Liver (tissue), 9 donors: ENCODE measurements around the gene ZNF334. TPM values are rescaled to one million over a fixed set of nuclear protein-coding genes. Genes with fewer than 3 reads are reported as not detected.
A peak's percentile ranks its signal among the peaks of the same experiment; 100 is the strongest.

Experiments
- DNase-seq: peaks from one replicate; pipeline ENCODE4 v3.0.0-alpha.2; 2017; ENCODE audit warnings: low spot score
- H3K27ac ChIP-seq, 2 donors: one replicate each; pipeline ENCODE4 v1.7.0; 2013; ENCODE audit warnings: inconsistent platforms in 2 of 2, low read length in 2 of 2, control low read depth in 1 of 2, low read depth in 1 of 2, mild to moderate bottlenecking in 1 of 2
- H3K27me3 ChIP-seq, 4 donors: one replicate each; pipeline versions ENCODE4 v1.6.1 to v1.7.0; 2013; ENCODE audit warnings: low read length in 3 of 4, inconsistent platforms in 1 of 4, mild to moderate bottlenecking in 1 of 4, moderate library complexity in 1 of 4; ENCODE audit not compliant: control insufficient read depth in 4 of 4, insufficient read depth in 4 of 4
- H3K36me3 ChIP-seq, 4 donors: one replicate each; pipeline versions ENCODE4 v1.6.1 to v1.7.0; 2013; ENCODE audit warnings: low read length in 3 of 4, mild to moderate bottlenecking in 3 of 4, low read depth in 1 of 4, moderate library complexity in 1 of 4; ENCODE audit not compliant: control insufficient read depth in 4 of 4, insufficient read depth in 3 of 4
- H3K4me1 ChIP-seq, 4 donors: one replicate each; pipeline versions ENCODE4 v1.6.1 to v1.7.0; 2013; ENCODE audit warnings: low read length in 3 of 4, mild to moderate bottlenecking in 3 of 4, moderate library complexity in 1 of 4; ENCODE audit not compliant: control insufficient read depth in 4 of 4, insufficient read depth in 4 of 4
- H3K4me3 ChIP-seq, 3 donors: one replicate each; pipeline versions ENCODE4 v1.6.1 to v1.7.0; 2013; ENCODE audit warnings: low read length in 3 of 3, control low read depth in 1 of 3, low read depth in 1 of 3, mild to moderate bottlenecking in 1 of 3
- H3K9ac ChIP-seq, 2 donors: one replicate each; pipeline ENCODE4 v1.7.0; 2013; ENCODE audit warnings: low read length in 2 of 2, mild to moderate bottlenecking in 2 of 2, moderate library complexity in 2 of 2, control low read depth in 1 of 2, low read depth in 1 of 2
- H3K9me3 ChIP-seq, 4 donors: one replicate each; pipeline versions ENCODE4 v1.6.1 to v1.7.0; 2013; ENCODE audit warnings: low read length in 3 of 4; ENCODE audit not compliant: control insufficient read depth in 4 of 4
- ATF3 ChIP-seq: IDR thresholded peaks from 2 replicates; pipeline ENCODE4 v1.6.1; 2016; ENCODE audit warnings: antibody characterized with exemption
- EGR1 ChIP-seq, 2 donors: IDR thresholded peaks; 2 replicates each; pipeline ENCODE4 v1.6.1; 2016 to 2018; ENCODE audit warnings: antibody characterized with exemption in 2 of 2, low read depth in 2 of 2
- FOXA2 ChIP-seq: IDR thresholded peaks from 2 replicates; pipeline ENCODE4 v1.6.1; 2016; ENCODE audit warnings: antibody characterized with exemption
- GABPA ChIP-seq, 2 donors: IDR thresholded peaks in 1 of 2; conservative IDR thresholded peaks in 1 of 2; 2 replicates each; pipeline ENCODE4 v1.6.1; 2016; ENCODE audit warnings: antibody characterized with exemption in 2 of 2, mild to moderate bottlenecking in 1 of 2, moderate library complexity in 1 of 2
- HNF4A ChIP-seq, 2 donors: conservative IDR thresholded peaks; 2 replicates each; pipeline ENCODE4 v1.6.1; 2016; ENCODE audit warnings: antibody characterized with exemption in 2 of 2, mild to moderate bottlenecking in 2 of 2
- JUND ChIP-seq, 2 donors: IDR thresholded peaks; 2 replicates each; pipeline ENCODE4 v1.6.1; 2016; ENCODE audit warnings: antibody characterized with exemption in 2 of 2
- NR2F2 ChIP-seq: IDR thresholded peaks from 2 replicates; pipeline ENCODE4 v1.6.1; 2016; ENCODE audit warnings: antibody characterized with exemption
- RAD21 ChIP-seq, 2 donors: IDR thresholded peaks; 2 replicates each; pipeline ENCODE4 v1.6.1; 2016; ENCODE audit warnings: antibody characterized with exemption in 2 of 2, mild to moderate bottlenecking in 2 of 2
- REST ChIP-seq: IDR thresholded peaks from 2 replicates; pipeline ENCODE4 v1.6.1; 2016; ENCODE audit warnings: antibody characterized with exemption, mild to moderate bottlenecking
- RXRA ChIP-seq, 2 donors: IDR thresholded peaks; 2 replicates each; pipeline ENCODE4 v1.6.1; 2017 to 2018; ENCODE audit warnings: antibody characterized with exemption in 2 of 2, mild to moderate bottlenecking in 1 of 2
- SP1 ChIP-seq: IDR thresholded peaks from 2 replicates; pipeline ENCODE4 v1.6.1; 2018; ENCODE audit warnings: antibody characterized with exemption, mild to moderate bottlenecking
- TAF1 ChIP-seq: conservative IDR thresholded peaks from 2 replicates; pipeline ENCODE4 v1.6.1; 2016; ENCODE audit warnings: antibody characterized with exemption, mild to moderate bottlenecking
- YY1 ChIP-seq: IDR thresholded peaks from 2 replicates; pipeline ENCODE4 v1.6.1; 2016; ENCODE audit warnings: antibody characterized with exemption, mild to moderate bottlenecking
- WGBS: extraction: QIAGEN DNeasy Blood & Tissue Kit; methylation state at CpG from one replicate; pipeline ENCODE4 v1.1.7; 2013; 5-methylcytosine and 5-hydroxymethylcytosine counted together
- polyA plus RNA-seq, 2 donors: library from polyadenylated mRNA; stranded (reverse) in 1 of 2; unstranded in 1 of 2; fragments of 200-250 nt in 1 of 2; fragments of >200 nt in 1 of 2; fragmentation: Nextera tagmentation in 1 of 2; extraction: Ambion mirVana in 1 of 2; gene quantifications; one replicate each; pipeline versions ENCODE4 v1.2.1 to v1.2.3, GENCODE V29; 2013 to 2015
- total RNA-seq, 2 donors: library from RNA; depleted of rRNA; stranded (reverse); fragments of >200 nt; gene quantifications; one replicate each; pipeline ENCODE4 v1.2.3, GENCODE V29; 2014
- TF ChIP-seq, protein P1 (sequence below): fragments of 150-350 bp; IDR thresholded peaks from 2 replicates; pipeline ENCODE4 v1.5.1; 2017; ENCODE audit warnings: improper control_type of control experiment, low read depth, low read length; ENCODE audit not compliant: missing input control
- TF ChIP-seq, protein P2 (sequence below): IDR thresholded peaks from 2 replicates; pipeline ENCODE4 v1.6.1; 2016; ENCODE audit warnings: antibody characterized with exemption
- donor health status: healthy.
- donor health status: healthy.
- donor health status: healthy.
- donor health status: healthy.
- donor health status: healthy.

Gene ZNF334
- total and polyA plus RNA-seq, 4 donors, result 0.65 to 3.3 (median 1.2) TPM

DNA sequence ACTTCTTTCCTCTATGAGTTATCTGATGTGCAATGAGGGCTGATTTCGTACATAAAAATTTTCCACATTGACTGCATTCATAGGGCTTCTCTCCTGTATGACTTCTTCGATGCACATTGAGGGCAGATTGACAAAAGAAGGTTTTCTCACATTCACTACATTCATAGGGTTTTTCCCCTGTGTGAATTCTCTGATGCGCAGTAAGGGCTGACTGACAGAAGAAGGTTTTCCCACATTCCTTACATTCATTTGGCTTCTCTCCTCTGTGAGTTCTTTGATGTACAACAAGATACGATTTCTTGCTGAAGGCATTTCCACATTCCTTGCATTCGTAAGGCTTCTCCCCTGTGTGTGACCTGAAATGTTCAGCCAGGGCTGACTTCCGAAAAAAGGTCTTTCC is 11.4 kb downstream of the ZNF334 start:
- WGBS, result 96% methylated on average over 6 of the region's 6 CpGs
- Histone ChIP-seq H3K4me1 (no peaks in the 10 kb centered on the region), H3K27me3 (no peaks in the 10 kb centered on the region), H3K9ac (no peak overlapping the region), H3K27ac (no peak overlapping the region), H3K4me3 (peak overlapping the region in 2 of 3 donors; percentile 27 to 53), H3K9me3 (peaks cover 20 to 69% (median 46%) of the 10 kb centered on the region in 4 donors), H3K36me3 (peaks cover 0 to 11% (median 3%) of the 10 kb centered on the region in 4 donors)
- no peak for DNase-seq
- TF ChIP-seq JUND (IDR thresholded peaks at IDR 0.05), result no peak
- TF ChIP-seq RAD21 (IDR thresholded peaks at IDR 0.05), result no peak
- no peak for TF ChIP-seq ATF3
- TF ChIP-seq REST, result no peak
- TF ChIP-seq, protein P1, sequence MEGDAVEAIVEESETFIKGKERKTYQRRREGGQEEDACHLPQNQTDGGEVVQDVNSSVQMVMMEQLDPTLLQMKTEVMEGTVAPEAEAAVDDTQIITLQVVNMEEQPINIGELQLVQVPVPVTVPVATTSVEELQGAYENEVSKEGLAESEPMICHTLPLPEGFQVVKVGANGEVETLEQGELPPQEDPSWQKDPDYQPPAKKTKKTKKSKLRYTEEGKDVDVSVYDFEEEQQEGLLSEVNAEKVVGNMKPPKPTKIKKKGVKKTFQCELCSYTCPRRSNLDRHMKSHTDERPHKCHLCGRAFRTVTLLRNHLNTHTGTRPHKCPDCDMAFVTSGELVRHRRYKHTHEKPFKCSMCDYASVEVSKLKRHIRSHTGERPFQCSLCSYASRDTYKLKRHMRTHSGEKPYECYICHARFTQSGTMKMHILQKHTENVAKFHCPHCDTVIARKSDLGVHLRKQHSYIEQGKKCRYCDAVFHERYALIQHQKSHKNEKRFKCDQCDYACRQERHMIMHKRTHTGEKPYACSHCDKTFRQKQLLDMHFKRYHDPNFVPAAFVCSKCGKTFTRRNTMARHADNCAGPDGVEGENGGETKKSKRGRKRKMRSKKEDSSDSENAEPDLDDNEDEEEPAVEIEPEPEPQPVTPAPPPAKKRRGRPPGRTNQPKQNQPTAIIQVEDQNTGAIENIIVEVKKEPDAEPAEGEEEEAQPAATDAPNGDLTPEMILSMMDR, result no peak
- no peak for TF ChIP-seq EGR1 (IDR thresholded peaks at IDR 0.05; ENCODE audit: low read depth in 2 of 2)

DNA sequence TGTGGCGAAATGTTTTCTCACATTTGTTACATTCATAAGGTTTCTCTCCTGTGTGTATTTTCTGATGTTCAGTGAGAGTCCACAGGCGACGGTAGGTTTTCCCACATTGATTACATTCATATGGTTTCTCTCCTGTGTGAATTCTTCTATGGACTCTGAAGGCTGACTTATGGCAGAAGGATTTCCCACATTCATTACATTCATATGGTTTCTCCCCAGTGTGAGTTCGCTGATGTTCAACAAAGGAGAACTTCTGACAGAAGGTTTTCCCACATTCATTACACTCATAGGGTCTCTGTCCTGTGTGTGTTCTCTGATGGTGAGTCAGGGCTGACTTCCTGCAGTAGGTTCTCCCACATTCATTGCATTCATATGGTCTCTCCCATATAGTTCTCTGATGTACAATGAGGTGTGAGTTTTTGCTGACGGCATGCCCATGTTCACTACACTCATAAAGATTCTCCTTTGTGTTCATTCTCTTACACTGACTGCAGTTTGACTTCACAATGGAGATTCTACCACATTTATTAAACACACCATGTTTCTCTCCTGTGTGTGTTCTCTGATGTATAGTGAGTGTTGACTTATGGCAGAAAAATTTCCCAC is 11.9 kb downstream of the ZNF334 start:
- Histone ChIP-seq H3K9me3 (peaks cover 20 to 70% (median 50%) of the 10 kb centered on the region in 4 donors), H3K27me3 (no peaks in the 10 kb centered on the region), H3K4me1 (no peaks in the 10 kb centered on the region), H3K9ac (no peak overlapping the region), H3K4me3 (peak overlapping the region in 2 of 3 donors; percentile 4 to 20), H3K27ac (no peak overlapping the region), H3K36me3 (peaks cover 0 to 11% (median 3%) of the 10 kb centered on the region in 4 donors)
- no peak for DNase-seq
- WGBS, result 95% methylated on average over 5 of the region's 5 CpGs
- TF ChIP-seq JUND (IDR thresholded peaks at IDR 0.05) (no peak), NR2F2 (no peak), SP1 (no peak), HNF4A (conservative IDR thresholded peaks at IDR 0.05) (no peak), TAF1 (no peak), YY1 (no peak), ATF3 (no peak), GABPA (IDR thresholded peaks at IDR 0.05 in 1 of 2, conservative IDR thresholded peaks at IDR 0.05 in 1 of 2) (no peak), RXRA (IDR thresholded peaks at IDR 0.05) (no peak), EGR1 (IDR thresholded peaks at IDR 0.05; ENCODE audit: low read depth in 2 of 2) (no peak), RAD21 (IDR thresholded peaks at IDR 0.05) (no peak), FOXA2 (no peak)
- TF ChIP-seq, protein P2, sequence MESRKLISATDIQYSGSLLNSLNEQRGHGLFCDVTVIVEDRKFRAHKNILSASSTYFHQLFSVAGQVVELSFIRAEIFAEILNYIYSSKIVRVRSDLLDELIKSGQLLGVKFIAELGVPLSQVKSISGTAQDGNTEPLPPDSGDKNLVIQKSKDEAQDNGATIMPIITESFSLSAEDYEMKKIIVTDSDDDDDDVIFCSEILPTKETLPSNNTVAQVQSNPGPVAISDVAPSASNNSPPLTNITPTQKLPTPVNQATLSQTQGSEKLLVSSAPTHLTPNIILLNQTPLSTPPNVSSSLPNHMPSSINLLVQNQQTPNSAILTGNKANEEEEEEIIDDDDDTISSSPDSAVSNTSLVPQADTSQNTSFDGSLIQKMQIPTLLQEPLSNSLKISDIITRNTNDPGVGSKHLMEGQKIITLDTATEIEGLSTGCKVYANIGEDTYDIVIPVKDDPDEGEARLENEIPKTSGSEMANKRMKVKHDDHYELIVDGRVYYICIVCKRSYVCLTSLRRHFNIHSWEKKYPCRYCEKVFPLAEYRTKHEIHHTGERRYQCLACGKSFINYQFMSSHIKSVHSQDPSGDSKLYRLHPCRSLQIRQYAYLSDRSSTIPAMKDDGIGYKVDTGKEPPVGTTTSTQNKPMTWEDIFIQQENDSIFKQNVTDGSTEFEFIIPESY, result no peak
- TF ChIP-seq, protein P1, result no peak
